SK-MEL-5 (cell line): ENCODE measurements around the gene CCDC136. TPM values are rescaled to one million over a fixed set of nuclear protein-coding genes. Genes with fewer than 3 reads are reported as not detected.
A peak's percentile ranks its signal among the peaks of the same experiment; 100 is the strongest.

Source experiments
- DNase-seq: peaks from one replicate; pipeline ENCODE4 v3.0.0-alpha.2; 2016; ENCODE audit warnings: low read depth, low spot score
- in situ Hi-C: cut with HindIII; loops from 2 replicates; pipeline ENCODE4 v1.10.0; 2016; ENCODE audit warnings: low sequenced_read_pairs, high pct_unique_total_duplicates, low pct_unique_long_range_greater_than_20kb
- total RNA-seq: library from RNA; depleted of rRNA; stranded (reverse); fragments of >200 nt; shearing (Covaris generic); gene quantifications from 2 replicates; pipeline ENCODE4 v1.2.3, GENCODE V29; 2014

Gene CCDC136
- total RNA-seq, 1 experiment from 2014 or later = 14.2 TPM

DNA sequence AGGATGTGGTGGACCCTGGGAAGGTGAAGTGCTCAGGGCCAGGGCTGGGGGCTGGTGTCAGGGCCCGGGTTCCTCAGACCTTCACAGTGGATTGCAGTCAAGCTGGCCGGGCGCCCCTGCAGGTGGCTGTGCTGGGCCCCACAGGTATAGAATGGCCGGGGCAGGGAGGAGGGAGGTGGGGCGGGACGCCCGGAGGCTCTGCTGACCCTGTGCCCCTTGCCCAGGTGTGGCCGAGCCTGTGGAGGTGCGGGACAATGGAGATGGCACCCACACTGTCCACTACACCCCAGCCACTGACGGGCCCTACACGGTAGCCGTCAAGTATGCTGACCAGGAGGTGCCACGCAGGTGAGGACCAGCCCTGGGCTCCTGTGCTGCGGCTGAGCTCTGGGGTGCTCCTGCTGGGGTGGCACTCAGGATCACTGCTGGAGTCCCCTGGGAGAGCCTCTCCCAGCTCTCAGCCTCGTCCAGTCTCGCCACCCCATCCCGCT is 56.0 kb downstream of the CCDC136 start:
- no peak for DNase-seq
- in situ Hi-C loops = no loop called here

- in situ Hi-C loops = no loop called here
These were observed 56.8 kb downstream of the CCDC136 start for GRCh38 chr7:128848289-128849155.

DNA sequence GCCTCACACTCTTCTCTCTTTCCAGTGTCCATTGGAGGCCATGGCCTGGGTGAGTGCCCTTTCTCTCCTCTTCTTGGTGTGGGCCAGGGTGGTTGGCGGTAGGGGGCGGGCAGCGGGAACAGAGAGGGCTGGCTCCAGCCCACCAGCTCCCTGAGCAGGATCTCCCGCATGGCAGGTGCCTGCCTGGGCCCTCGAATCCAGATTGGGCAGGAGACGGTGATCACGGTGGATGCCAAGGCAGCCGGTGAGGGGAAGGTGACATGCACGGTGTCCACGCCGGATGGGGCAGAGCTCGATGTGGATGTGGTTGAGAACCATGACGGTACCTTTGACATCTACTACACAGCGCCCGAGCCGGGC is 57.4 kb downstream of the CCDC136 start:
- in situ Hi-C loops = no loop called here
- DNase-seq = no peak

More at GRCh38 chr7:128848289-128849155, 56.8 kb downstream of the CCDC136 start:
- DNase-seq = no peak

GRCh38 chr7:128849804-128850490 is 58.2 kb downstream of the CCDC136 start:
- in situ Hi-C loops = no loop called here
- no peak for DNase-seq

DNA sequence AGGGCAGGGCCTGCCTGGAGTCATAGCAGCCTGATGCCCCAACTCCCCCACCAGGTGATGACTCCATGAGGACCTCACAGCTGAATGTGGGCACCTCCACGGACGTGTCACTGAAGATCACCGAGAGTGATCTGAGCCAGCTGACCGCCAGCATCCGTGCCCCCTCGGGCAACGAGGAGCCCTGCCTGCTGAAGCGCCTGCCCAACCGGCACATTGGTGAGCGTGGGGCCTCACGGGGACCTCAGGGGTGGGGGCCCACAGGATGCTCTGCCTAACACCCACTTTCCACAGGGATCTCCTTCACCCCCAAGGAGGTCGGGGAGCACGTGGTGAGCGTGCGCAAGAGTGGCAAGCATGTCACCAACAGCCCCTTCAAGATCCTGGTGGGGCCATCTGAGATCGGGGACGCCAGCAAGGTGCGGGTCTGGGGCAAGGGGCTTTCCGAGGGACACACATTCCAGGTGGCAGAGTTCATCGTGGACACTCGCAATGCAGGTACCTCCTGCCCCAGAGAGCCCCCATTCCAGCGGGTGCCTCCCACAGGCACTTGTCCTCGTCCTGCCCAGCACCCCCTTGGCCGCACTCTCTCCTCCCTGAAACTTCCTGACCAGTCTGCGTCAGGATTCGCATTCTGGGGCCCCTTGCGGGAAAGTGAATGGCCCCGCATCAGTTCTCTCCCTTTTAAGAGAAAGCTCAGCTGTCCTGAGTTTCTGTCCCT is 60.9 kb downstream of the CCDC136 start:
- in situ Hi-C loops = no loop called here
- DNase-seq = no peak

- DNase-seq = no peak
- in situ Hi-C loops = no loop called here
These were observed 62.0 kb downstream of the CCDC136 start for GRCh38 chr7:128853799-128854198.

DNA sequence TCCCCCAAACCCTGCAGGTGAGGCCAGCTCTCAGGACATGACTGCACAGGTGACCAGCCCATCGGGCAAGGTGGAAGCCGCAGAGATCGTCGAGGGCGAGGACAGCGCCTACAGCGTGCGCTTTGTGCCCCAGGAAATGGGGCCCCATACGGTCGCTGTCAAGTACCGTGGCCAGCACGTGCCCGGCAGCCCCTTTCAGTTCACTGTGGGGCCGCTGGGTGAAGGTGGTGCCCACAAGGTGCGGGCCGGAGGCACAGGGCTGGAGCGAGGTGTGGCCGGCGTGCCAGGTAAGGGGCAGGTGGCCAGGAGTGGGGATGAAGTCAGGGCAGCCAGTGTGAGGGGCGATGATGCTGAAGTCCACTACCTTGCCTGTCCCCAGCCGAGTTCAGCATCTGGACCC is 62.6 kb downstream of the CCDC136 start:
- in situ Hi-C loops = no loop called here
- no peak for DNase-seq

- DNase-seq = no peak
- in situ Hi-C loops = no loop called here
These were observed 63.8 kb downstream of the CCDC136 start for GRCh38 chr7:128855559-128855958.

DNA sequence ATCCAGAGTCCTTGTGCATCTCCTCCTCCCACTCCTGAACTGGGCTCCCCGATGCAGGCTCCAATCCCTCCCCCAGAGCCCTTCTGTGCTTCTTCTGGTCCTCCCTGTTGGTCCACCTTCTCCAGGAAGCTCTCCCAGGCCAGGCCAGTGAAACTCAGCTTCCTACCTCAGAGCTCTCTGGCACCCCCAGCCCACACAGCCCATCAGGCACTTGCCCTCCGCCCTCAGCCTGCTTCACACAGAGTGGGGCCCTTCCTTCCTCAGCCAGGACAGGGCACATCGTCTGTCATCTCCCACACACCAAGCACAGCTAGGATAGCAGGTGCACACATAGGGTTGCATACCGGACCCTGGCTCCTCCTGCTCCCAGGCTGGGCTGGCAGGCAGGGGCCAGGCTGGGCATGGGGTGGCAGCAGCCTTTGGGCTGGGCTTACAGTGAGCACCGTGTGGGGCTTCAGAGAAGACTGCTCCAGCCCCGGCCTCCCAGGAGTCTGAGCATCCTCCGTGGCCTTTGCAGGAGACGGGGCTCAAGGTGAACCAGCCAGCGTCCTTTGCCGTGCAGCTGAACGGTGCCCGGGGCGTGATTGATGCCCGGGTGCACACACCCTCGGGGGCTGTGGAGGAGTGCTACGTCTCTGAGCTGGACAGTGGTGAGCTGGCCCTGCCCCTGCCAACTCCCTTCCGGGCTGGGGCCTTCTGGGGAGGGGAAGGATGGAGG is 64.4 kb downstream of the CCDC136 start:
- in situ Hi-C loops = no loop called here
- DNase-seq = no peak

DNA sequence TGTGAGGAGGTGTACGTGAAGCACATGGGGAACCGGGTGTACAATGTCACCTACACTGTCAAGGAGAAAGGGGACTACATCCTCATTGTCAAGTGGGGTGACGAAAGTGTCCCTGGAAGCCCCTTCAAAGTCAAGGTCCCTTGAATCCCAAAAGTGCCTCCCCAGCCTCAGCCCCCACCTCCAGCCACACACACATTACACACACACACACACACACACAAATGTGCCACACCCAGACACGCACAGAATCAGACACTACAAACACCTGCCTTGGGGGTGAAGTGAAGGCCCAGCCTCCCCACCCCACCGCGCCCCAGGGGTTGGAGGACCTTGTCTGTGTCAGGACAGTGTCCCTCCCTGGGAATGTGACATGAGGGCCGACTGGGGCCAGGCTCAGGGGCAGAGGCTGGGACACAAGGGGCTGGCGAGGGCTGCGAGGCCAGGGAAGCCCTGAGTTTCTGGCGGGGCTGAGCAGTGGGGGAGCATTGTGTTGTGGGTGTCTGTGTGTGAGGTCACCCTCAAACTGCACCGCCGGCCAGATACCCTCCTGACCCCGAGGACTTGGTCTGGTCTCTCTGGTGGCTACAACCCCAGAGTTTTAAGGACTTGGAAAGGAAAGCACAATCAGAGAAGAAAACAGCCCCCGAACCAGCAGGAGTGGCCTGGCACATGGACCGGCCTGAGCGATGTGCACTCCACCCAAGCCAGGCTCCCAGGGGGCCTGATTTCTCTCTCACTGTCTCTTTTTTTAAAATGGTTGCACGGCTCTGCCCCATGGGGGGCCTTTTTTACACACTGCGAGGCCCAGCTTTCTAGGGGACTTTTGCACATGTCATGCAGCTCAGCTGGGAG is 66.8 kb downstream of the CCDC136 start:
- DNase-seq = no peak
- in situ Hi-C loops = no loop called here

DNA sequence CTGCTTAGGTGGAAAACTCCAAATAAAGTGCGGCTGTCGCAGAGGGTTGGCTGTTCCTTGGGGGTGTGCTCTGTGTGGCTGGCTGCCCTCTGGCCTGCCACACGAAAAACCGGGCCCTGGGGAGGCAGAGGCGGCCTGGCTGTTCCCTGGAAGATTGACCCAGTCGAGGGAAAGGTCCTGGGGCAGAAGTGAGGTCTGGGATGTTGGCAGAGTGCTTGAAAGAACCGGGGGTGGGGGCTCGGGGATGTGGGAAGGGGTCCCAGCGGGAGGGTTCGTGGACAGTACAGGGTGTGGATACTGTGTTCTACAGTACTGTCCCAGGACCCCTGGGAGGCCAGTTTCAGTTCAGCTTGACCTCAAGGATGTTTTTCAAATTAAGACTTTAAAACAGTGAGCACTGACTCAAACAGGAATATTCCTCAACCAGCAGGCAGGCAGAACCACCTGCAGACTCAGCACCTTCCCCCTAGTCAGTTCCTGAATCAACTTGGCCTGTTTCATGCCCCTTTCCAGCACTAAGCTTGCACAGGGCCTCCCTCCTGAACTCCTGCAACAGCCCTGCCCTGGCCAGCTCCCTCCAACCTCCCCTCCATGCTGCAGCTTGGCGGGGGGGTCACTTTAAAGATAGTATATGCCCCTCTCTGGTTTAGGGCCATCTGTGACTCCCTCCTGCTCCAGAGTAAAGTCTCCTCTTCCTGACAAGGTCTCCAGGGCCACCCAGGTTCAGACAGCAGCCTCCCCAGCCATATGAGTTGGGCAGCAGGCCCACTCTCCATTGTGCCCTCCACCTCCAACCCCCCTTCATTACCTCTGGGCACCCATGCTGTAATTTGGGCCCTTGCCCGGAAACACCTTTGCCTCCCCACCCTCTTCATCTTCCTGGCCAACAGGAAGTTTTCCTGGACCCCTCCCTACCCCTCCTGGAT is 67.7 kb downstream of the CCDC136 start:
- DNase-seq = no peak
- in situ Hi-C loops = no loop called here

DNA sequence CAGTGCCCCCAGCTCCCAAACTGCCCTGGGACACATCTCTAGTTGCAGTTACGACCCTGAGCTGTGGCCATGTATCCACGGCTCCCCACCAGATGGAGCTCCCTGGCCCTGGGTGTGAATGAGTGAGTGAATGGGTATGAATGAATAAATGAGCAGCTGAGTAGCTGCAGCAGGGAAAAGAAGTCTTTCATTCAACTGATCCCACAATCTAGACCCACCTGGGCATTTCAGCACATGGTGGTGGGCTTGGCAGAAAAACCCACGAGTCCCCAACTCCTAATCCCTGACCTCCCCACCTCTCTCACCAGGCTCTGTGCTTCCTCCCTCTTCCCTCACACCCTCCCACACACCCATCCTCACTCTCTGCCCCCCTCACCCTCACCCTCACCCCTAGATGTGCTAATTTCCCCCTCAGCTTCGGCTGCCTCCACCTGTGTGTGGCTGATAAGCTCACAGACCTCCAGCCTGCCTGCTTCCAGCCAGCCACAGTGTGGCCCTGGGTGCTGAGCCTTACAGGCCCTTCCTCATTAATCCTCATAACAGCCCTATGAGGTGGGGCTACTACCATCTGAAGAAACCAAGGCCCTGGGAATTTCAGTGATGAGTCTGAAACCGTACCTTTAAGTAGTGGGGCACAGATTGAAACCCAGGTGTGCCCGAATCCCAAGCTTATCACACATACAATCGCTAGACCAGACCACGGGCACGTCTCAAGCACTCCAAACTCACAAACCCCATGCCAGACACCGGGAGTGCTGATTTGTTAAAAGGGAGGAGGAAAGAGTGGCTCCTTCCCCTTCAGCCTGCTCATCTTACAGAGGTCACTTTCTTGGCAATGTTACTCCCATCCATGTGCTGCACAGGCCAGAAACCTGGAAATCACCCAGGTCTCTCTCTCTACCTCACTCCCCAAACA is 68.6 kb downstream of the CCDC136 start:
- in situ Hi-C loops = no loop called here
- peak; percentile 49 for DNase-seq

- in situ Hi-C loops = no loop called here
- no peak for DNase-seq
These were observed 70.3 kb downstream of the CCDC136 start for GRCh38 chr7:128861957-128862570.

- DNase-seq = peak; percentile 99
- in situ Hi-C loops = no loop called here
These were observed 71.0 kb downstream of the CCDC136 start, which contains the start of gene ATP6V1F for GRCh38 chr7:128862571-128863432. Gene ATP6V1F (plus strand): TSS chr7:128862856. CDS start chr7:128862905, 49 bp downstream.
